Keratinocyte (primary cell): ENCODE measurements around the gene CREB5. TPM values are rescaled to one million over a fixed set of nuclear protein-coding genes. Genes with fewer than 3 reads are reported as not detected.
"Not testable (repeated sequence)": the region's sequence is repeated elsewhere in the genome, so short reads cannot be mapped to it uniquely, and the experiment has no call there.

Experiments
- DNase-seq: peaks from one replicate; pipeline ENCODE4 v3.0.0-alpha.2; 2011; ENCODE audit warnings: low read depth, missing footprints, low spot score
- FAIRE-seq: peaks from 2 replicates; lab custom pipeline; 2011; peaks lifted over from hg19 to GRCh38; lab: Jason Lieb, UNC
- H2AFZ ChIP-seq: 2 replicates; pipeline ENCODE4 v1.6.0; 2012; ENCODE audit warnings: low read length, control low read depth, inconsistent platforms; ENCODE audit not compliant: control insufficient read depth
- H3K27ac ChIP-seq: 2 replicates; pipeline ENCODE4 v1.5.1; 2011; ENCODE audit warnings: low read length; ENCODE audit not compliant: control insufficient read depth, insufficient read depth
- H3K27me3 ChIP-seq: 3 replicates; pipeline ENCODE4 v1.6.0; 2011; ENCODE audit warnings: low read length; ENCODE audit not compliant: control insufficient read depth, insufficient read depth; ENCODE audit errors: extremely low read depth
- H3K36me3 ChIP-seq, 2 experiments: 2 replicates in 1 of 2; 3 replicates in 1 of 2; pipeline ENCODE4 v1.5.1; 2011; ENCODE audit warnings: low read length in 2 of 2, mild to moderate bottlenecking in 1 of 2; ENCODE audit not compliant: control insufficient read depth in 2 of 2, insufficient read depth in 2 of 2; ENCODE audit errors: extremely low read depth in 1 of 2
- H3K4me1 ChIP-seq: 3 replicates; pipeline ENCODE4 v1.5.1; 2011; ENCODE audit warnings: low read length; ENCODE audit not compliant: control insufficient read depth, insufficient read depth; ENCODE audit errors: extremely low read depth
- H3K4me2 ChIP-seq: 3 replicates; pipeline ENCODE4 v1.6.0; 2011; ENCODE audit warnings: low read depth, low read length; ENCODE audit not compliant: control insufficient read depth, insufficient read depth; ENCODE audit errors: extremely low read depth
- H3K4me3 ChIP-seq, 3 experiments: fragments of 200-600 bp in 1 of 3; sonication (generic) in 1 of 3; 2 replicates in 2 of 3; 3 replicates in 1 of 3; pipeline ENCODE4 v1.5.1; 2011 to 2016; ENCODE audit warnings: low read length in 3 of 3, mild to moderate bottlenecking in 3 of 3, control low read depth in 2 of 3, inconsistent platforms in 1 of 3, low read depth in 1 of 3, mixed read lengths in 1 of 3, mixed run types in 1 of 3, moderate library complexity in 1 of 3; ENCODE audit not compliant: control insufficient read depth in 2 of 3, insufficient read depth in 2 of 3; ENCODE audit errors: extremely low read depth in 1 of 3
- H3K79me2 ChIP-seq: 2 replicates; pipeline ENCODE4 v1.6.0; 2012; ENCODE audit warnings: low read length; ENCODE audit not compliant: control insufficient read depth, insufficient read depth
- H3K9ac ChIP-seq: 3 replicates; pipeline ENCODE4 v1.6.0; 2011; ENCODE audit warnings: low read length; ENCODE audit not compliant: control insufficient read depth, insufficient read depth; ENCODE audit errors: extremely low read depth
- H3K9me1 ChIP-seq: 3 replicates; pipeline ENCODE4 v1.6.0; 2011; ENCODE audit warnings: low read length; ENCODE audit not compliant: control insufficient read depth, insufficient read depth; ENCODE audit errors: extremely low read depth
- H3K9me3 ChIP-seq: 2 replicates; pipeline ENCODE4 v1.5.1; 2012; ENCODE audit warnings: low read depth, low read length; ENCODE audit not compliant: control insufficient read depth
- H4K20me1 ChIP-seq: 3 replicates; pipeline ENCODE4 v1.6.0; 2011; ENCODE audit warnings: low read length; ENCODE audit not compliant: control insufficient read depth, insufficient read depth; ENCODE audit errors: extremely low read depth
- EZH2 ChIP-seq: IDR thresholded peaks from one replicate; pipeline ENCODE4 v1.6.1; 2012; ENCODE audit warnings: inconsistent platforms, mild to moderate bottlenecking, low read length, moderate library complexity
- dilution Hi-C: fragments of 300-500 bp; cut with MboI; formaldehyde crosslinking; loops from one replicate; pipeline ENCODE4 v1.7.0; 2020; ENCODE audit warnings: low sequenced_read_pairs; ENCODE audit not compliant: extremely low pct_ligation_motif_present
- polyA plus RNA-seq, 5 experiments: library from polyadenylated mRNA; depleted of rRNA in 3 of 5; stranded (reverse) in 3 of 5; stranded (forward) in 1 of 5; unstranded in 1 of 5; fragments of >200 nt; gene quantifications; 1 replicate in 1 of 5; 2 replicates in 3 of 5; 3 replicates in 1 of 5; pipeline versions ENCODE4 v1.2.1 to v1.2.3, GENCODE V29; 2011 to 2012; ENCODE audit warnings: missing spikeins in 2 of 5, low read depth in 1 of 5, low replicate concordance in 1 of 5
- TF ChIP-seq, protein P1 (sequence below), 3 experiments: IDR thresholded peaks in 1 of 3; conservative IDR thresholded peaks in 1 of 3; optimal IDR thresholded peaks in 1 of 3; 2 replicates in 2 of 3; 3 replicates in 1 of 3; pipeline versions ENCODE3 to v1.5.1; 2011; ENCODE audit warnings: low read length in 3 of 3, mild to moderate bottlenecking in 3 of 3, moderate library complexity in 2 of 3, control low read depth in 1 of 3, inconsistent platforms in 1 of 3; ENCODE audit not compliant: insufficient read depth in 2 of 3; ENCODE audit errors: extremely low read depth in 1 of 3

CREB5 gene
- polyA plus RNA-seq, 1 donor (not counting 4 experiments of a cell fraction or from before 2014, with no cell fraction given), result 7.9 TPM

DNA sequence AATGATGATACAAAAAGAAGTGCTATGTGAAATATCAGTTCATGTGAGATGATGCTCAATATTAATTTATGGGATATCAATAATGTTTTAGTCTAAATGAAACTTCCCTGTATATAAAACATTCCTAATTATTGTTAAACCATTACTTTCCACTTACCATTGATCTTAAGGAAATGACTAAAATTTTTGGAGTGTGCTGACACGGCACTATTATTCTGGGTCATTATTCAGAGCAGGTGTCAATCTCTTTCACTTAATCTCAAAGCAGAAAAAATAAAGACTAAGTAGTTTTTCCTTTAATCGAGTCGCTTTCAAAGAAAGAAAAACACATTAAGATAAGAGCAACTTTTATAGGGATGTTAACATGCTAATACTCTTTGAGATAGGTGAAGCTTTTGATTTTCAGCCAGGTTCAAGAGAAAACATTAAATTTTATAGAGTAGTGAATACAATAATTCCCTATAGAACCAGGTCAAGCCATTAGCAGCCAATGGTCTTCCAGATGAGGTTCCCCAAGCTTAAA lies 11.4 kb upstream of the CREB5 start:
- Histone ChIP-seq H3K4me2 (no peak overlapping the region), H3K9me3 (no peaks in the 10 kb centered on the region), H3K79me2 (no peaks in the 10 kb centered on the region), H3K4me1 (peaks cover 3% of the 10 kb centered on the region), H3K4me3 (no peak overlapping the region), H3K27me3 (no peaks in the 10 kb centered on the region), H3K27ac (no peak overlapping the region), H3K9ac (no peak overlapping the region), H4K20me1 (no peaks in the 10 kb centered on the region), H3K9me1 (no peaks in the 10 kb centered on the region), H3K36me3 (no peaks in the 10 kb centered on the region), H2AFZ (no peak overlapping the region)
- TF ChIP-seq, protein P1, sequence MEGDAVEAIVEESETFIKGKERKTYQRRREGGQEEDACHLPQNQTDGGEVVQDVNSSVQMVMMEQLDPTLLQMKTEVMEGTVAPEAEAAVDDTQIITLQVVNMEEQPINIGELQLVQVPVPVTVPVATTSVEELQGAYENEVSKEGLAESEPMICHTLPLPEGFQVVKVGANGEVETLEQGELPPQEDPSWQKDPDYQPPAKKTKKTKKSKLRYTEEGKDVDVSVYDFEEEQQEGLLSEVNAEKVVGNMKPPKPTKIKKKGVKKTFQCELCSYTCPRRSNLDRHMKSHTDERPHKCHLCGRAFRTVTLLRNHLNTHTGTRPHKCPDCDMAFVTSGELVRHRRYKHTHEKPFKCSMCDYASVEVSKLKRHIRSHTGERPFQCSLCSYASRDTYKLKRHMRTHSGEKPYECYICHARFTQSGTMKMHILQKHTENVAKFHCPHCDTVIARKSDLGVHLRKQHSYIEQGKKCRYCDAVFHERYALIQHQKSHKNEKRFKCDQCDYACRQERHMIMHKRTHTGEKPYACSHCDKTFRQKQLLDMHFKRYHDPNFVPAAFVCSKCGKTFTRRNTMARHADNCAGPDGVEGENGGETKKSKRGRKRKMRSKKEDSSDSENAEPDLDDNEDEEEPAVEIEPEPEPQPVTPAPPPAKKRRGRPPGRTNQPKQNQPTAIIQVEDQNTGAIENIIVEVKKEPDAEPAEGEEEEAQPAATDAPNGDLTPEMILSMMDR (optimal IDR thresholded peaks at IDR 0.05 in 1 of 3, IDR thresholded peaks at IDR 0.05 in 1 of 3, conservative IDR thresholded peaks at IDR 0.05 in 1 of 3; ENCODE audit: extremely low read depth in 1 of 3, insufficient read depth in 2 of 3, low read length in 3 of 3), result no peak
- no peak for TF ChIP-seq EZH2
- FAIRE-seq, result no peak
- dilution Hi-C loops, result no loop called here
- DNase-seq, result no peak

DNA sequence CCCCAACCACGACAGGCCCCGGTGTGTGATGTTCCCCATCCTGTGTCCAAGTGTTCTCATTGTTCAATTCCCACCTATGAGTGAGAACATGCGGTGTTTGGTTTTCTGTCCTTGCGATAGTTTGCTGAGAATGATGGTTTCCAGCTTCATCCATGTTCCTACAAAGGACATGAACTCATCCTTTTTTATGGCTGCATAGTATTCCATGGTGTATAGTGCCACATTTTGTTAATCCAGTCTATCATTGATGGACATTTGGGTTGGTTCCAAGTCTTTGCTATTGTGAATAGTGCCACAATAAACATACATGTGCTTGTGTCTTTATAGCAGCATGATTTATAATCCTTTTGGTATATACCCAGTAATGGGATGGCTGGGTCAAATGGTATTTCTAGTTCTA lies 10.8 kb upstream of the CREB5 start:
- H3K9me1 ChIP-seq, FAIRE-seq, H4K20me1 ChIP-seq, H3K4me1 ChIP-seq, H3K9me3 ChIP-seq, H3K4me3 ChIP-seq, H3K79me2 ChIP-seq, H3K36me3 ChIP-seq, H3K4me2 ChIP-seq, H3K27ac ChIP-seq, H3K27me3 ChIP-seq, H2AFZ ChIP-seq, H3K9ac ChIP-seq, DNase-seq, dilution Hi-C loops: not testable (repeated sequence)

DNA sequence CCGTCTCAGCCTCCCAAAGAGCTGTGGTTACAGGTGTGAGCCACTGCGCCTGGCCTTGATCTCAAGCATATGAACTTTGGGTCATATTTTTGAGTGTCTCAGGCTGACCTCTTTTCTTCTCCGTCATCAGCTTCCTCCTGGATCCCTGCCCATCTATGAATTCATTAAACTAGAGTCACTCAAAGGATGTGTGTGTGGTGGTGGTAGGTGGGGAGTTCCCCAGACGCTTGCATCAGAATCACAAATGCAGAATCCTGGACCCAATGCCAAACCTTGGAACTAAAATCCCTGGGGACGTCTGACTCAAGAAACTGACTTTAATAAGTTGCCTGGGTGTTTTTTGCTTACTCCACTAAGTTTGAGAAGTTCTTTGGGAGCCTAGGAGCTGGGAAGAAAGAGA lies 6.7 kb upstream of the CREB5 start:
- Histone ChIP-seq H3K4me2 (peak overlapping the region; percentile 44), H3K27ac (no peak overlapping the region), H3K9ac (no peak overlapping the region), H4K20me1 (no peaks in the 10 kb centered on the region), H3K9me3 (no peaks in the 10 kb centered on the region), H3K79me2 (no peaks in the 10 kb centered on the region), H3K27me3 (peaks cover 10% of the 10 kb centered on the region), H3K4me3 (no peak overlapping the region), H3K36me3 (no peaks in the 10 kb centered on the region), H2AFZ (no peak overlapping the region), H3K9me1 (no peaks in the 10 kb centered on the region), H3K4me1 (peaks cover 31% of the 10 kb centered on the region)
- no peak for DNase-seq
- TF ChIP-seq, protein P1 (optimal IDR thresholded peaks at IDR 0.05 in 1 of 3, IDR thresholded peaks at IDR 0.05 in 1 of 3, conservative IDR thresholded peaks at IDR 0.05 in 1 of 3; ENCODE audit: extremely low read depth in 1 of 3, insufficient read depth in 2 of 3, low read length in 3 of 3), result no peak
- TF ChIP-seq EZH2, result no peak
- peak; percentile 72 for FAIRE-seq
- dilution Hi-C loops, result no loop called here
